ENCODE results near the gene PI3.

Gene PI3

DNA sequence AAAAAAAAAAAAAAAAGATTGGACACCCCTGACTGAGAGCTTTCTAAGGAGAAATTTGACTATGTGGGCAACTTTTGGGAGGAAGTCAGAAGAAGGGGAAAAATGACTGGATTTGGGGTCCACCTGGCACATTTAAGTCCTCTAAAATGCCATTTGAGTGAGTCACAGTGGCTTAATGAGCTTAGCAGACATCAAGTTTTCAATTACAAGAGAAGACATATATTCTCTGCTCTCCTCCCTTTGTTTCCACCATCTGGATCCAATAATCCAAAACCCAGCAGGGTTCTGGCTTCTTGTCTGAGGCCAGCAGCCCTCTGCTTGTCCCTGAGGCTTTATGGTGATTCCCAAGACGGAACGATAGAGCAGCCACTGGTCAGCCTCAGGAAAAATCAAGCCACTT, 6.9 kb downstream of the PI3 start:
- peaks cover 4% of the 10 kb centered on the region; the same call in 1 of the 2 replicates for H3K27me3 ChIP-seq (ENCODE audit: insufficient read depth, low read length)
- TF ChIP-seq, protein P1, sequence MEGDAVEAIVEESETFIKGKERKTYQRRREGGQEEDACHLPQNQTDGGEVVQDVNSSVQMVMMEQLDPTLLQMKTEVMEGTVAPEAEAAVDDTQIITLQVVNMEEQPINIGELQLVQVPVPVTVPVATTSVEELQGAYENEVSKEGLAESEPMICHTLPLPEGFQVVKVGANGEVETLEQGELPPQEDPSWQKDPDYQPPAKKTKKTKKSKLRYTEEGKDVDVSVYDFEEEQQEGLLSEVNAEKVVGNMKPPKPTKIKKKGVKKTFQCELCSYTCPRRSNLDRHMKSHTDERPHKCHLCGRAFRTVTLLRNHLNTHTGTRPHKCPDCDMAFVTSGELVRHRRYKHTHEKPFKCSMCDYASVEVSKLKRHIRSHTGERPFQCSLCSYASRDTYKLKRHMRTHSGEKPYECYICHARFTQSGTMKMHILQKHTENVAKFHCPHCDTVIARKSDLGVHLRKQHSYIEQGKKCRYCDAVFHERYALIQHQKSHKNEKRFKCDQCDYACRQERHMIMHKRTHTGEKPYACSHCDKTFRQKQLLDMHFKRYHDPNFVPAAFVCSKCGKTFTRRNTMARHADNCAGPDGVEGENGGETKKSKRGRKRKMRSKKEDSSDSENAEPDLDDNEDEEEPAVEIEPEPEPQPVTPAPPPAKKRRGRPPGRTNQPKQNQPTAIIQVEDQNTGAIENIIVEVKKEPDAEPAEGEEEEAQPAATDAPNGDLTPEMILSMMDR (IDR thresholded peaks at IDR 0.05; ENCODE audit: low read length): no peak
- TF ChIP-seq EZH2 (IDR thresholded peaks at IDR 0.05; ENCODE audit: borderline replicate concordance, low read length): no peak

GRCh38 chr20:45183084-45183483, 8.4 kb downstream of the PI3 start:
- no peaks in the 10 kb centered on the region for H3K9me2 ChIP-seq (ENCODE audit: low read depth, low read length)
- no peaks in the 10 kb centered on the region for H3K36me3 ChIP-seq (ENCODE audit: insufficient read depth, low read length)
- no peaks in the 10 kb centered on the region for H4K20me1 ChIP-seq (ENCODE audit: insufficient read depth, low read length)
- peaks cover 4% of the 10 kb centered on the region; the same call in 1 of the 2 replicates for H3K27me3 ChIP-seq (ENCODE audit: insufficient read depth, low read length)
- H3K79me2 ChIP-seq (ENCODE audit: insufficient read depth, low read length): no peaks in the 10 kb centered on the region
- H3K27ac ChIP-seq (ENCODE audit: low read depth, low read length, poor library complexity, severe bottlenecking): no peak overlapping the region
- H2AFZ ChIP-seq (ENCODE audit: low read length): no peak overlapping the region
- TF ChIP-seq, protein P1 (IDR thresholded peaks at IDR 0.05; ENCODE audit: low read length): no peak
- no peak for TF ChIP-seq EZH2 (IDR thresholded peaks at IDR 0.05; ENCODE audit: borderline replicate concordance, low read length)
- H3K9ac ChIP-seq (ENCODE audit: low read length): no peak overlapping the region
- H3K4me2 ChIP-seq (ENCODE audit: low read length): no peak overlapping the region
- H3F3A ChIP-seq (ENCODE audit: insufficient read depth, low read length): no peaks in the 10 kb centered on the region
- H3K4me3 ChIP-seq (ENCODE audit: low read depth, low read length, poor library complexity, severe bottlenecking): no peak overlapping the region
- no peaks in the 10 kb centered on the region for H3K4me1 ChIP-seq (ENCODE audit: insufficient read depth, low read length, severe bottlenecking)
- no peaks in the 10 kb centered on the region for H3K9me3 ChIP-seq (ENCODE audit: low read length)

More for the DNA sequence above, 6.9 kb downstream of the PI3 start:
- H3K4me1 ChIP-seq (ENCODE audit: insufficient read depth, low read length, severe bottlenecking): no peaks in the 10 kb centered on the region
- no peaks in the 10 kb centered on the region for H3K79me2 ChIP-seq (ENCODE audit: insufficient read depth, low read length)
- no peak overlapping the region for H2AFZ ChIP-seq (ENCODE audit: low read length)
- H3F3A ChIP-seq (ENCODE audit: insufficient read depth, low read length): no peaks in the 10 kb centered on the region
- no peaks in the 10 kb centered on the region for H3K9me2 ChIP-seq (ENCODE audit: low read depth, low read length)
- H3K27ac ChIP-seq (ENCODE audit: low read depth, low read length, poor library complexity, severe bottlenecking): no peak overlapping the region
- no peak overlapping the region for H3K4me3 ChIP-seq (ENCODE audit: low read depth, low read length, poor library complexity, severe bottlenecking)
- H3K4me2 ChIP-seq (ENCODE audit: low read length): no peak overlapping the region
- H3K36me3 ChIP-seq (ENCODE audit: insufficient read depth, low read length): no peaks in the 10 kb centered on the region
- no peaks in the 10 kb centered on the region for H3K9me3 ChIP-seq (ENCODE audit: low read length)
- no peak overlapping the region for H3K9ac ChIP-seq (ENCODE audit: low read length)
- no peaks in the 10 kb centered on the region for H4K20me1 ChIP-seq (ENCODE audit: insufficient read depth, low read length)

DNA sequence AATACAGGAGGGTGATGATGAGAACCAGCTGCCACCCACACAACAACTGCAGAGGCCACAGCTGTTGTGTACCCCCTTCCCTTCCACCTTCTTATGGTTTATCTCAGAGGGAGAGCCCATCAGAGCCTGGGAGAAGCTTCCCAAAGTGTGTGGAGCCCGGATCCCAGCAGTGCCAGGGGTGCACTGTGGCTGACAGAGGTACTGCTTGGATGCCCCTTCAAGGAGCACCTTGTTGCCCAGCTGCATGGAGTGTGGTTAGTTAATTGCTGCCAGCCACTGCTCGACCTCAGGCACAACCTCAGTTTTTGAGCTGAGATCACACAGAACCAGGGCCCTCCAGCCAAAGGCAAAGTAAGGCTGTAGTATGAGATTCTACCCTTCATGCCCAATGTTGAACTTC, 13.0 kb downstream of the PI3 start:
- no peaks in the 10 kb centered on the region for H3K9me3 ChIP-seq (ENCODE audit: low read length)
- H2AFZ ChIP-seq (ENCODE audit: low read length): no peak overlapping the region
- TF ChIP-seq EZH2 (IDR thresholded peaks at IDR 0.05; ENCODE audit: borderline replicate concordance, low read length): no peak
- TF ChIP-seq, protein P1 (IDR thresholded peaks at IDR 0.05; ENCODE audit: low read length): no peak
- no peak overlapping the region for H3K4me2 ChIP-seq (ENCODE audit: low read length)
- no peaks in the 10 kb centered on the region for H3K4me1 ChIP-seq (ENCODE audit: insufficient read depth, low read length, severe bottlenecking)
- no peaks in the 10 kb centered on the region for H4K20me1 ChIP-seq (ENCODE audit: insufficient read depth, low read length)
- H3K27me3 ChIP-seq (ENCODE audit: insufficient read depth, low read length): no peaks in the 10 kb centered on the region
- no peaks in the 10 kb centered on the region for H3F3A ChIP-seq (ENCODE audit: insufficient read depth, low read length)
- no peaks in the 10 kb centered on the region for H3K9me2 ChIP-seq (ENCODE audit: low read depth, low read length)
- no peak overlapping the region for H3K27ac ChIP-seq (ENCODE audit: low read depth, low read length, poor library complexity, severe bottlenecking)
- H3K36me3 ChIP-seq (ENCODE audit: insufficient read depth, low read length): no peaks in the 10 kb centered on the region
- no peaks in the 10 kb centered on the region for H3K79me2 ChIP-seq (ENCODE audit: insufficient read depth, low read length)
- H3K9ac ChIP-seq (ENCODE audit: low read length): no peak overlapping the region
- H3K4me3 ChIP-seq (ENCODE audit: low read depth, low read length, poor library complexity, severe bottlenecking): no peak overlapping the region

Data from OCI-LY1 (cell line).